HepG2 (cell line): ENCODE data around the gene PARN. TPM values are rescaled to one million over a fixed set of nuclear protein-coding genes. Genes with fewer than 3 reads are reported as not detected.

Source experiments
- ATM ChIP-seq: fragments of 450-650 bp; IDR thresholded peaks from 2 replicates; pipeline ENCODE4 v1.7.1; 2017; ENCODE audit warnings: mild to moderate bottlenecking, borderline replicate concordance
- BCL6 ChIP-seq: IDR thresholded peaks from 2 replicates; pipeline ENCODE4 v1.6.1; 2016; ENCODE audit warnings: missing genetic modification reagents, missing compliant biosample characterization
- FOXA3 ChIP-seq: IDR thresholded peaks from 2 replicates; pipeline ENCODE4 v1.6.1; 2016; ENCODE audit warnings: missing genetic modification reagents, missing compliant biosample characterization
- KDM2A ChIP-seq: sonication (generic); formaldehyde crosslinking; IDR thresholded peaks from 2 replicates; pipeline ENCODE4 v1.4.0; 2020; ENCODE audit warnings: low read depth, missing genetic modification reagents, borderline replicate concordance
- KLF11 ChIP-seq: IDR thresholded peaks from 2 replicates; pipeline ENCODE4 v1.6.1; 2016; ENCODE audit warnings: missing compliant biosample characterization
- MTERF4 ChIP-seq: sonication (generic); formaldehyde crosslinking; IDR thresholded peaks from 2 replicates; pipeline ENCODE4 v1.8.0; 2023; ENCODE audit warnings: mild to moderate bottlenecking, missing genetic modification reagents
- MXD4 ChIP-seq: IDR thresholded peaks from 2 replicates; pipeline ENCODE4 v1.6.1; 2016; ENCODE audit warnings: mild to moderate bottlenecking, missing biosample characterization, missing genetic modification reagents
- NCOA2 ChIP-seq: sonication (generic); formaldehyde crosslinking; IDR thresholded peaks from 2 replicates; pipeline ENCODE4 v1.8.0; 2022; ENCODE audit warnings: inconsistent platforms
- NFYB ChIP-seq: sonication (generic); formaldehyde crosslinking; IDR thresholded peaks from 2 replicates; pipeline ENCODE4 v1.4.0; 2020; ENCODE audit warnings: missing genetic modification reagents
- PCBP1 ChIP-seq: fragments of 200-400 bp; formaldehyde crosslinking; IDR thresholded peaks from 2 replicates; pipeline ENCODE4 v1.6.1; 2017; ENCODE audit warnings: mild to moderate bottlenecking, low read depth, low read length, borderline replicate concordance
- PTBP1 ChIP-seq: fragments of 200-400 bp; formaldehyde crosslinking; IDR thresholded peaks from 2 replicates; pipeline ENCODE4 v1.6.1; 2018; ENCODE audit warnings: low read length, low read depth; ENCODE audit not compliant: poor library complexity, severe bottlenecking
- SALL2 ChIP-seq: sonication (generic); formaldehyde crosslinking; IDR thresholded peaks from 2 replicates; pipeline ENCODE4 v1.8.1; 2023; ENCODE audit warnings: mild to moderate bottlenecking, missing genetic modification reagents, inconsistent platforms
- SRF ChIP-seq: IDR thresholded peaks from 2 replicates; pipeline ENCODE4 v1.6.1; 2011; ENCODE audit warnings: mild to moderate bottlenecking, low read depth, low read length, moderate library complexity
- THAP11 ChIP-seq: IDR thresholded peaks from 2 replicates; pipeline ENCODE4 v1.6.1; 2016; ENCODE audit warnings: missing biosample characterization, missing genetic modification reagents
- ZBTB3 ChIP-seq: sonication (generic); formaldehyde crosslinking; IDR thresholded peaks from 2 replicates; pipeline ENCODE4 v1.4.0; 2020; ENCODE audit warnings: low read depth, mild to moderate bottlenecking, moderate library complexity, missing genetic modification reagents, borderline replicate concordance
- ZNF101 ChIP-seq: sonication (generic); formaldehyde crosslinking; IDR thresholded peaks from 2 replicates; pipeline ENCODE4 v1.4.0; 2020; ENCODE audit warnings: mild to moderate bottlenecking, low read depth, missing genetic modification reagents, borderline replicate concordance
- ZNF124 ChIP-seq: sonication (generic); formaldehyde crosslinking; IDR thresholded peaks from 2 replicates; pipeline ENCODE4 v1.4.0; 2020; ENCODE audit warnings: missing genetic modification reagents
- ZNF296 ChIP-seq: sonication (generic); formaldehyde crosslinking; conservative IDR thresholded peaks from 2 replicates; pipeline ENCODE4 v1.5.0; 2020; ENCODE audit warnings: mild to moderate bottlenecking, missing genetic modification reagents
- ZNF335 ChIP-seq: sonication (generic); formaldehyde crosslinking; IDR thresholded peaks from 2 replicates; pipeline ENCODE4 v1.4.0; 2020; ENCODE audit warnings: missing genetic modification reagents
- ZNF644 ChIP-seq: IDR thresholded peaks from 2 replicates; pipeline ENCODE4 v1.6.1; 2016; ENCODE audit warnings: low read depth
- ZSCAN21 ChIP-seq: sonication (generic); formaldehyde crosslinking; IDR thresholded peaks from 2 replicates; pipeline ENCODE4 v1.8.0; 2022; ENCODE audit warnings: mild to moderate bottlenecking, missing genetic modification reagents, moderate library complexity, borderline replicate concordance
- polyA plus RNA-seq, 8 experiments: library from polyadenylated mRNA; depleted of rRNA in 3 of 8; stranded (reverse) in 7 of 8; unstranded in 1 of 8; fragments of >200 nt; fragmentation: Illumina TruSeq in 4 of 8; extraction: Trizol in 4 of 8; gene quantifications; 2 replicates each; pipeline versions ENCODE4 v1.2.1 to v1.2.3, GENCODE V29; 2011 to 2016; ENCODE audit warnings: low read depth in 4 of 8, missing spikeins in 1 of 8, mixed read lengths in 1 of 8; ENCODE audit not compliant: insufficient read depth in 1 of 8
- total RNA-seq, 5 experiments: library from RNA; depleted of rRNA; stranded (reverse); fragments of >200 nt; fragmentation: Illumina TruSeq; extraction: Trizol; gene quantifications; 2 replicates each; pipeline ENCODE4 v1.2.3, GENCODE V29; 2016; ENCODE audit warnings: low read depth in 1 of 5
- TF ChIP-seq, protein P1 (sequence below): sonication (generic); formaldehyde crosslinking; IDR thresholded peaks from 2 replicates; pipeline ENCODE4 v1.4.0; 2020; ENCODE audit warnings: mild to moderate bottlenecking, missing genetic modification reagents
- TF ChIP-seq, protein P2 (sequence below): sonication (generic); formaldehyde crosslinking; IDR thresholded peaks from 2 replicates; pipeline ENCODE4 v1.5.1; 2020; ENCODE audit warnings: mild to moderate bottlenecking, missing genetic modification reagents
- TF ChIP-seq, protein P3 (sequence below), 2 experiments: fragments of 450-650 bp in 1 of 2; sonication (generic) in 1 of 2; formaldehyde crosslinking; IDR thresholded peaks; 2 replicates each; pipeline versions ENCODE4 v1.5.0 to v1.8.0; 2020 to 2022; ENCODE audit warnings: mild to moderate bottlenecking in 1 of 2, missing genetic modification reagents in 1 of 2

The PARN gene
- total and polyA plus RNA-seq, 2 of the 13 experiments (the other 11 are each of a cell fraction or from before 2014, with no cell fraction given), result 13.3 to 47.6 TPM

DNA sequence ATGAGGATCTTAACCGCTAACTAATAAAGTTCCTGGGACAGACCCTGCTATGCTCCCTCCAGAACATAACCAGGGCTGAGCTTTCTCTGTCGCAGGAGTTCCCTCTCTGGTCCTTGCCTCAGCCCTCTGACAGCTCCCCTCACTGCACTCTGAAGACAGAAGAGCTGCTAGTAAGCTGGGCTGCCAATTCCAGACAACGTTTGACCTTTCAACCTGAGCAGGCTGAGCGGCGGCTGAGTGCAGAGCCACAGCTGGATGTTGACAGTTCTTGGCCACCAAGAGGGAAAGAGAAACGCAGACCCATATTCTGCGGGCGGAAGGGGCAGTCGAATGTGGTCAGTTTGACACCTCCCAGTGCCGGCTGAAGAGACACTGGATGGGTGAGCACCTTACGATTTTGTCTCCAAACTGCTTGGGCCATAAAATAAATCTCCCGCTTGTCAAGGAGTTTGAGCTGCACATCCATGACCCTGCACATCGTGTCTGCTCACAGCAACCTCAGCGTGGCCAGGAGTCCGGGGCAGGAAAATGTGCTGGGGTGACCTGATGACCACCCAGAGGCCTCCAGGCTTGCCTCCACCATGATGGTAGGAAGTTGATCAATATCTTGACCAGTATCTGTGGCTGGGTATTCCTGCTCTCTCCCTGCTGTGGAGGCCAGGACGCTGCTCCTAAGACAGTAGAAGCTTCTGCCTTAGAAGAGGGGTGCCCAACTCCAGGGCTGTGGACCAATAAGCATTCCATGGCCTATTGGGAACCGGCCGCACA, 209.2 kb downstream of the PARN start (continued):
- TF ChIP-seq ATM (no peak), ZNF124 (CRISPR knock-in tag) (0 out of 2 replicates have a peak, but pooled peaks have one; percentile 29), KLF11 (CRISPR knock-in tag) (0 out of 2 replicates have a peak, but pooled peaks have one; percentile 37), MXD4 (CRISPR knock-in tag) (peak; percentile 49; the same call in 1 of the 2 replicates), ZSCAN21 (CRISPR knock-in tag) (no peak), PCBP1 (no peak), SRF (no peak), NFYB (CRISPR knock-in tag) (no peak), KDM2A (CRISPR knock-in tag) (0 out of 2 replicates have a peak, but pooled peaks have one; percentile 43), THAP11 (CRISPR knock-in tag) (no peak), PTBP1 (no peak), NCOA2 (CRISPR knock-in tag) (no peak), BCL6 (CRISPR knock-in tag) (no peak), ZNF101 (CRISPR knock-in tag) (no peak), ZNF335 (CRISPR knock-in tag) (no peak), MTERF4 (no peak), ZNF644 (CRISPR knock-in tag) (no peak; the same call in 1 of the 2 replicates), ZNF296 (CRISPR knock-in tag) (no peak), ZBTB3 (CRISPR knock-in tag) (no peak), SALL2 (CRISPR knock-in tag) (no peak), FOXA3 (peak; percentile 56)
- TF ChIP-seq, protein P1, sequence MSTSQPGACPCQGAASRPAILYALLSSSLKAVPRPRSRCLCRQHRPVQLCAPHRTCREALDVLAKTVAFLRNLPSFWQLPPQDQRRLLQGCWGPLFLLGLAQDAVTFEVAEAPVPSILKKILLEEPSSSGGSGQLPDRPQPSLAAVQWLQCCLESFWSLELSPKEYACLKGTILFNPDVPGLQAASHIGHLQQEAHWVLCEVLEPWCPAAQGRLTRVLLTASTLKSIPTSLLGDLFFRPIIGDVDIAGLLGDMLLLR (CRISPR knock-in tag), result no peak
- TF ChIP-seq, protein P2, sequence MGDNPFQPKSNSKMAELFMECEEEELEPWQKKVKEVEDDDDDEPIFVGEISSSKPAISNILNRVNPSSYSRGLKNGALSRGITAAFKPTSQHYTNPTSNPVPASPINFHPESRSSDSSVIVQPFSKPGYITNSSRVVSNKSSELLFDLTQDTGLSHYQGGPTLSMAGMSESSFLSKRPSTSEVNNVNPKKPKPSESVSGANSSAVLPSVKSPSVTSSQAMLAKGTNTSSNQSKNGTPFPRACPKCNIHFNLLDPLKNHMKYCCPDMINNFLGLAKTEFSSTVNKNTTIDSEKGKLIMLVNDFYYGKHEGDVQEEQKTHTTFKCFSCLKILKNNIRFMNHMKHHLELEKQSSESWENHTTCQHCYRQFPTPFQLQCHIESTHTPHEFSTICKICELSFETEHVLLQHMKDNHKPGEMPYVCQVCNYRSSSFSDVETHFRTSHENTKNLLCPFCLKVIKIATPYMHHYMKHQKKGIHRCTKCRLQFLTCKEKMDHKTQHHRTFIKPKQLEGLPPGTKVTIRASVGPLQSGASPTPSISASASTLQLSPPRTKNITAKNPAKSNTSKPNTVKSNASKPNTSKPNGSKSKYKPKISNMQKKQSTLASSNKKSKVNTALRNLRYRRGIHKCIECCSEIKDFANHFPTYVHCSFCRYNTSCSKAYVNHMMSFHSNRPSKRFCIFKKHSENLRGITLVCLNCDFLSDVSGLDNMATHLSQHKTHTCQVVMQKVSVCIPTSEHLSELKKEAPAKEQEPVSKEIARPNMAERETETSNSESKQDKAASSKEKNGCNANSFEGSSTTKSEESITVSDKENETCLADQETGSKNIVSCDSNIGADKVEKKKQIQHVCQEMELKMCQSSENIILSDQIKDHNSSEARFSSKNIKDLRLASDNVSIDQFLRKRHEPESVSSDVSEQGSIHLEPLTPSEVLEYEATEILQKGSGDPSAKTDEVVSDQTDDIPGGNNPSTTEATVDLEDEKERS, result no peak
- TF ChIP-seq, protein P3, sequence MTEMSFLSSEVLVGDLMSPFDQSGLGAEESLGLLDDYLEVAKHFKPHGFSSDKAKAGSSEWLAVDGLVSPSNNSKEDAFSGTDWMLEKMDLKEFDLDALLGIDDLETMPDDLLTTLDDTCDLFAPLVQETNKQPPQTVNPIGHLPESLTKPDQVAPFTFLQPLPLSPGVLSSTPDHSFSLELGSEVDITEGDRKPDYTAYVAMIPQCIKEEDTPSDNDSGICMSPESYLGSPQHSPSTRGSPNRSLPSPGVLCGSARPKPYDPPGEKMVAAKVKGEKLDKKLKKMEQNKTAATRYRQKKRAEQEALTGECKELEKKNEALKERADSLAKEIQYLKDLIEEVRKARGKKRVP (CRISPR knock-in tag; IDR thresholded peaks at IDR 0.05), result no peak
